ENCODE results near the gene USP31.
"Not testable (repeated sequence)": the region's sequence is repeated elsewhere in the genome, so short reads cannot be mapped to it uniquely, and the experiment has no call there.

The USP31 gene

GRCh38 chr16:23101012-23101550 lies 48.2 kb downstream of the USP31 start:
- FAIRE-seq (no peak), DNase-seq (ENCODE audit: insufficient read length, low spot score) (no peak)

- FAIRE-seq; DNase-seq (ENCODE audit: insufficient read length, low spot score): not testable (repeated sequence)
These were observed 52.8 kb downstream of the USP31 start for GRCh38 chr16:23096450-23096849.

GRCh38 chr16:23094136-23094535 lies 55.1 kb downstream of the USP31 start:
- DNase-seq (ENCODE audit: insufficient read length, low spot score); FAIRE-seq: not testable (repeated sequence)

GRCh38 chr16:23092801-23093117 lies 56.5 kb downstream of the USP31 start:
- no peak for DNase-seq (ENCODE audit: insufficient read length, low spot score)

GRCh38 chr16:23092072-23092800 lies 57.0 kb downstream of the USP31 start:
- no peak for DNase-seq (ENCODE audit: insufficient read length, low spot score)
- no peak for FAIRE-seq

More at GRCh38 chr16:23092801-23093117, 56.5 kb downstream of the USP31 start:
- no peak for FAIRE-seq

- DNase-seq (ENCODE audit: insufficient read length, low spot score) (no peak), FAIRE-seq (no peak)
These were observed 60.1 kb downstream of the USP31 start for GRCh38 chr16:23089111-23089510.

- no peak for FAIRE-seq
- DNase-seq (ENCODE audit: insufficient read length, low spot score) = no peak
These were observed 61.2 kb downstream of the USP31 start for GRCh38 chr16:23088018-23088417.

- FAIRE-seq = no peak
These were observed 63.3 kb downstream of the USP31 start for GRCh38 chr16:23085949-23086348.

GRCh38 chr16:23082161-23082788 lies 67.0 kb downstream of the USP31 start:
- no peak for FAIRE-seq
- no peak for DNase-seq (ENCODE audit: insufficient read length, low spot score)

More at GRCh38 chr16:23085949-23086348, 63.3 kb downstream of the USP31 start:
- DNase-seq (ENCODE audit: insufficient read length, low spot score) = no peak

- no peak for FAIRE-seq
- no peak for DNase-seq (ENCODE audit: insufficient read length, low spot score)
These were observed 67.6 kb downstream of the USP31 start for GRCh38 chr16:23081675-23082119.

- no peak for FAIRE-seq
- no peak for DNase-seq (ENCODE audit: insufficient read length, low spot score)
These were observed 68.5 kb downstream of the USP31 start for GRCh38 chr16:23080747-23081146.

GRCh38 chr16:23080329-23080728 lies 68.9 kb downstream of the USP31 start:
- no peak for DNase-seq (ENCODE audit: insufficient read length, low spot score)
- FAIRE-seq = no peak

- FAIRE-seq (no peak), DNase-seq (ENCODE audit: insufficient read length, low spot score) (no peak)
These were observed 69.5 kb downstream of the USP31 start for GRCh38 chr16:23079675-23080301.

GRCh38 chr16:23074423-23074822 lies 74.8 kb downstream of the USP31 start:
- no peak for FAIRE-seq
- DNase-seq (ENCODE audit: insufficient read length, low spot score) = no peak

GRCh38 chr16:23072769-23073549 lies 76.3 kb downstream of the USP31 start:
- no peak for FAIRE-seq
- DNase-seq (ENCODE audit: insufficient read length, low spot score) = no peak

- FAIRE-seq (no peak), DNase-seq (ENCODE audit: insufficient read length, low spot score) (no peak)
These were observed 77.1 kb downstream of the USP31 start for GRCh38 chr16:23072084-23072599.

- FAIRE-seq = no peak
- DNase-seq (ENCODE audit: insufficient read length, low spot score) = no peak
These were observed 77.8 kb downstream of the USP31 start for GRCh38 chr16:23071196-23072083.

- DNase-seq (ENCODE audit: insufficient read length, low spot score) (no peak), FAIRE-seq (no peak)
These were observed 79.4 kb downstream of the USP31 start for GRCh38 chr16:23069844-23070243.

GRCh38 chr16:23068079-23068736 lies 81.0 kb downstream of the USP31 start:
- DNase-seq (ENCODE audit: insufficient read length, low spot score) = no peak
- FAIRE-seq = no peak

Data from GM19239 (cell line).